HepG2 (cell line): ENCODE measurements around the gene RFFL. TPM values are rescaled to one million over a fixed set of nuclear protein-coding genes. Genes with fewer than 3 reads are reported as not detected.
A peak's percentile ranks its signal among the peaks of the same experiment; 100 is the strongest.

ENCODE experiments used
- ATAC-seq: fragments of 200-7000 bp; cut with Tn5 transposase; 3 replicates; pipeline ENCODE4 v1.9.1; 2020; ENCODE audit warnings: mild to moderate bottlenecking, moderate library complexity
- BruUV-seq: library from RNA; stranded (reverse); fragments of 400-500 nt; replicated peaks from 2 replicates; lab custom pipeline; 2021; lab: Mats Ljungman, UMichigan
- CTCF ChIA-PET: fragments of 300-600 bp; formaldehyde crosslinking; extraction: SDS; loops from one replicate; lab custom pipeline; 2021; ENCODE audit warnings: low total read pairs, inconsistent platforms, low intra/inter-chr PET ratio; lab: Yijun Ruan, JAX
- POLR2A ChIA-PET: fragments of 350-600 bp; sonication (Branson Sonifier 250); formaldehyde crosslinking; loops from one replicate; lab custom pipeline; 2020; ENCODE audit warnings: antibody characterized with exemption, inconsistent platforms; lab: Yijun Ruan, JAX
- DNase-seq: peaks from one replicate; pipeline ENCODE4 v3.0.0-alpha.2; 2015; ENCODE audit warnings: low spot score
- FAIRE-seq: peaks from 3 replicates; lab custom pipeline; 2011; peaks lifted over from hg19 to GRCh38; lab: Jason Lieb, UNC
- H2AFZ ChIP-seq: one replicate; pipeline ENCODE4 v1.6.1; 2011; ENCODE audit warnings: low read length, inconsistent platforms
- H3K27ac ChIP-seq: fragments of 300-600 bp; 3 replicates; pipeline ENCODE4 v1.8.0; 2011; ENCODE audit warnings: mixed run types, mild to moderate bottlenecking, mixed read lengths, low read length, inconsistent platforms; ENCODE audit not compliant: insufficient read depth; ENCODE audit errors: extremely low read length
- H3K27me3 ChIP-seq, 2 experiments: fragments of 200-600 bp in 1 of 2; 2 replicates in 1 of 2; 3 replicates in 1 of 2; pipeline versions ENCODE4 v1.6.0 to v1.8.0; 2011; ENCODE audit warnings: low read length in 2 of 2, mild to moderate bottlenecking in 2 of 2, moderate library complexity in 2 of 2, inconsistent platforms in 1 of 2; ENCODE audit not compliant: insufficient read depth in 2 of 2, control insufficient read depth in 1 of 2
- H3K36me3 ChIP-seq, 2 experiments: fragments of 200-600 bp in 1 of 2; replicated peaks in 1 of 2; 2 replicates in 1 of 2; 3 replicates in 1 of 2; pipeline versions ENCODE4 v1.5.1 to v1.8.0; 2011; ENCODE audit warnings: low read length in 2 of 2, inconsistent platforms in 1 of 2; ENCODE audit not compliant: insufficient read depth in 2 of 2, control insufficient read depth in 1 of 2
- H3K4me1 ChIP-seq: 2 replicates; pipeline ENCODE4 v1.5.1; 2012; ENCODE audit warnings: low read length, inconsistent platforms; ENCODE audit not compliant: insufficient read depth
- H3K4me2 ChIP-seq: 2 replicates; pipeline ENCODE4 v1.6.0; 2011; ENCODE audit warnings: low read depth, low read length, inconsistent platforms
- H3K4me3 ChIP-seq, 3 experiments: fragments of 200-600 bp in 1 of 3; sonication (generic), shearing (Covaris generic) in 1 of 3; replicated peaks in 1 of 3; 2 replicates each; pipeline ENCODE4 v1.5.1; 2011 to 2016; ENCODE audit warnings: low read length in 3 of 3, inconsistent platforms in 2 of 3, low read depth in 2 of 3, mild to moderate bottlenecking in 2 of 3, control low read depth in 1 of 3, mixed read lengths in 1 of 3; ENCODE audit not compliant: insufficient read depth in 1 of 3
- H3K79me2 ChIP-seq: one replicate; pipeline ENCODE4 v1.6.1; 2011; ENCODE audit warnings: low read length, inconsistent platforms; ENCODE audit not compliant: insufficient read depth
- H3K9ac ChIP-seq: 2 replicates; pipeline ENCODE4 v1.6.0; 2011; ENCODE audit warnings: mild to moderate bottlenecking, low read depth, low read length, inconsistent platforms; ENCODE audit not compliant: insufficient read depth
- H3K9me3 ChIP-seq: 2 replicates; pipeline ENCODE4 v1.5.1; 2012; ENCODE audit warnings: mild to moderate bottlenecking, low read length
- H4K20me1 ChIP-seq: 2 replicates; pipeline ENCODE4 v1.6.0; 2011; ENCODE audit warnings: inconsistent platforms, mild to moderate bottlenecking, low read length, moderate library complexity; ENCODE audit not compliant: insufficient read depth
- DMAP1 ChIP-seq: IDR thresholded peaks from 2 replicates; pipeline ENCODE4 v1.6.1; 2016
- FOXO1 ChIP-seq: sonication (generic); formaldehyde crosslinking; IDR thresholded peaks from 2 replicates; pipeline ENCODE4 v1.4.0; 2020; ENCODE audit warnings: missing genetic modification reagents
- MAFK ChIP-seq, 2 experiments: IDR thresholded peaks in 1 of 2; conservative IDR thresholded peaks in 1 of 2; 2 replicates each; pipeline ENCODE4 v1.6.1; 2011; ENCODE audit warnings: improper control_type of control experiment in 2 of 2, low read length in 2 of 2
- ZFP41 ChIP-seq: sonication (generic); formaldehyde crosslinking; IDR thresholded peaks from 2 replicates; pipeline ENCODE4 v1.4.0; 2020; ENCODE audit warnings: mild to moderate bottlenecking, missing genetic modification reagents, borderline replicate concordance
- ZNF121 ChIP-seq: sonication (generic); formaldehyde crosslinking; IDR thresholded peaks from 2 replicates; pipeline ENCODE4 v1.5.0; 2020; ENCODE audit warnings: mild to moderate bottlenecking, missing genetic modification reagents
- ZNF317 ChIP-seq: sonication (generic); formaldehyde crosslinking; IDR thresholded peaks from 2 replicates; pipeline ENCODE4 v1.5.0; 2020; ENCODE audit warnings: mild to moderate bottlenecking, missing genetic modification reagents
- WGBS: methylation state at CpG from one replicate; pipeline ENCODE4 v1.1.6; 2017; ENCODE audit warnings: low lambda C conversion rate; 5-methylcytosine and 5-hydroxymethylcytosine counted together
- in situ Hi-C: cut with HindIII; loops from 2 replicates; pipeline ENCODE4 v1.10.0; 2017; ENCODE audit warnings: low pct_unique_long_range_greater_than_20kb; ENCODE audit not compliant: extremely low pct_ligation_motif_present
- intact Hi-C: fragments of 100-400 bp; cut with micrococcal nuclease; formaldehyde crosslinking; loops from one replicate; pipeline ENCODE4 v1.10.0; 2022; ENCODE audit not compliant: unreplicated experiment
- polyA plus RNA-seq, 8 experiments: library from polyadenylated mRNA; depleted of rRNA in 3 of 8; stranded (reverse) in 7 of 8; unstranded in 1 of 8; fragments of >200 nt; fragmentation: Illumina TruSeq in 4 of 8; extraction: Trizol in 4 of 8; gene quantifications; 2 replicates each; pipeline versions ENCODE4 v1.2.1 to v1.2.3, GENCODE V29; 2011 to 2016; ENCODE audit warnings: low read depth in 4 of 8, missing spikeins in 1 of 8, mixed read lengths in 1 of 8; ENCODE audit not compliant: insufficient read depth in 1 of 8
- total RNA-seq, 5 experiments: library from RNA; depleted of rRNA; stranded (reverse); fragments of >200 nt; fragmentation: Illumina TruSeq; extraction: Trizol; gene quantifications; 2 replicates each; pipeline ENCODE4 v1.2.3, GENCODE V29; 2016; ENCODE audit warnings: low read depth in 1 of 5

The RFFL gene
- total and polyA plus RNA-seq, 2 of the 13 experiments (the other 11 are each of a cell fraction or from before 2014, with no cell fraction given): 24.3 to 48.6 TPM

DNA sequence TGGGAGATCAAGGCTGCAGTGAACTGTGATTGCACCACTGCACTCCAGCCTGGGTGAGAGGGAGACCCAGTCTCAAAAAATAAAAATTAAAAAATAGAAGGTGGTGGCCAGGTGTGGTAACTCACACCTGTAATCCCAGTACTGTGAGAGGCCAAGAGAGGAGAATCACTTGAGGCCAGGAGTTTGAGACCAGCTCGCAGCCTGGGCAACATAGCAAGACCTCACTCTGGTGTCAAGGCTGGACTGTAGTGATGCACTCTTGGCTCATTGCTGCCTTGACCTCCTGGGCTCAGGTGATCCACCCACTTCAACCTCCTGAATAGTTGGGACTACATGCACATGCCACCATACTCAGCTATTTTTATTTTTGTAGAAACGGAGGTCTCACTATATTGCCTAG is 13.3 kb downstream of the RFFL start (continued):
- TF ChIP-seq ZFP41 (CRISPR knock-in tag) (no peak), FOXO1 (CRISPR knock-in tag) (no peak), ZNF121 (peak; percentile 96)

DNA sequence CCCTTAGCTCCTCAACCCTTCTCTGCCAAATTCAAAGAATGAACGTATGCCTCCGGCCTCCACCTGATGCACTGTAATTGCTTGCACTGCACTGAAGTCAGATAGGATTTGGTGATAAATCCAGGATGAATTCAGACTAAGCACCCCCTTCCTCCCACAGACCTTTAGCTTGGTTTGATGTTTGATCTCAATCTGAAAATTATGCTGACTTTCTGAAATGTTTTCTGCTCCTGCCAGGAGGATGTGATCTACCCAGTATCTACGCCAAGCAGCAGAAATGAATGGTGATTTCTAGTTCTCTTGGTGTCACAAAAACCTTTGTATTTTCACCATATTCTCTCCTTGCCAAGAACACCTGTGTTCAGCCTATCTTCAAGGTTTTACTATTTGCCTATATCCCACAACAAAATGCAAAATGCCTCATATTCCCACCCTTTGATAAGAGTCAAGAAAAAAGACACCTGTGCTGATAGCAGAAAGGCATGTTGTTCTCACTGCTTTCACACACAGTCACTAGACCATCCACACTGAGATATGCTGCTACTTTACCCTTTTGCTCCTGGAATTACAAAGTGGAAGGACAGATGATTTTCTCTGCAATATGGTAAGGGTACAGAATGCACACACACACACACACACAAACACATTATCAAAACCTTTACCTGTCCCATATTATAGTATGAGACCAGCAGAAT is 14.7 kb downstream of the RFFL start:
- Histone ChIP-seq H3K36me3 (peaks cover 1 to 7% of the 10 kb centered on the region in 2 experiments; a peak in 2 of 5 replicates), H4K20me1 (no peaks in the 10 kb centered on the region), H3K4me1 (peaks cover 99% of the 10 kb centered on the region), H3K27me3 (no peaks in the 10 kb centered on the region; a peak in 1 of 5 replicates), H3K9ac (no peak overlapping the region), H3K9me3 (no peaks in the 10 kb centered on the region), H3K27ac (peak overlapping the region; percentile 17), H3K79me2 (peaks cover 74% of the 10 kb centered on the region), H3K4me3 (no peak overlapping the region), H2AFZ (no peak overlapping the region), H3K4me2 (no peak overlapping the region)
- 98% methylated on average over 3 of the region's 3 CpGs for WGBS
- TF ChIP-seq MAFK (conservative IDR thresholded peaks at IDR 0.05 in 1 of 2, IDR thresholded peaks at IDR 0.05 in 1 of 2; ENCODE audit: low read length in 2 of 2) (peak; percentile 19 to 24; a peak in 1 of 4 replicates), ZNF317 (CRISPR knock-in tag) (peak; percentile 63; the same call in 1 of the 2 replicates), DMAP1 (no peak)
- intact Hi-C loops: no loop called here
- ATAC-seq (no peak), FAIRE-seq (no peak), DNase-seq (no peak)
- in situ Hi-C loops: no loop called here
- CTCF ChIA-PET: no interaction called here
- BruUV-seq: no TSS peak
- POLR2A ChIA-PET: interaction anchor here (1.0 kb wide), 1 partner anchor 41 kb away, joined by 4 read pairs; no protein-coding TSS in a partner anchor
